HFF-Myc (cell line): Measurements from ENCODE around the gene CCDC30.
"Not testable (repeated sequence)": the region's sequence is repeated elsewhere in the genome, so short reads cannot be mapped to it uniquely, and the experiment has no call there.

Experiments
- DNase-seq: peaks from one replicate; pipeline ENCODE4 v3.0.0-alpha.2; 2011; ENCODE audit warnings: low read depth; ENCODE audit errors: extremely low read depth
- H3K4me3 ChIP-seq: replicated peaks from 2 replicates; pipeline ENCODE4 v1.5.1; 2011; ENCODE audit warnings: low read depth, mild to moderate bottlenecking, control low read depth, low read length
- TF ChIP-seq, protein P1 (sequence below): IDR thresholded peaks from 2 replicates; pipeline ENCODE4 v1.5.1; 2012; ENCODE audit warnings: mild to moderate bottlenecking, low read depth, low read length, control low read depth; ENCODE audit errors: missing control alignments

CCDC30 gene

GRCh38 chr1:42613803-42614131, 150.7 kb downstream of the CCDC30 start:
- DNase-seq = no peak
- no peak overlapping the region for H3K4me3 ChIP-seq
- TF ChIP-seq, protein P1, sequence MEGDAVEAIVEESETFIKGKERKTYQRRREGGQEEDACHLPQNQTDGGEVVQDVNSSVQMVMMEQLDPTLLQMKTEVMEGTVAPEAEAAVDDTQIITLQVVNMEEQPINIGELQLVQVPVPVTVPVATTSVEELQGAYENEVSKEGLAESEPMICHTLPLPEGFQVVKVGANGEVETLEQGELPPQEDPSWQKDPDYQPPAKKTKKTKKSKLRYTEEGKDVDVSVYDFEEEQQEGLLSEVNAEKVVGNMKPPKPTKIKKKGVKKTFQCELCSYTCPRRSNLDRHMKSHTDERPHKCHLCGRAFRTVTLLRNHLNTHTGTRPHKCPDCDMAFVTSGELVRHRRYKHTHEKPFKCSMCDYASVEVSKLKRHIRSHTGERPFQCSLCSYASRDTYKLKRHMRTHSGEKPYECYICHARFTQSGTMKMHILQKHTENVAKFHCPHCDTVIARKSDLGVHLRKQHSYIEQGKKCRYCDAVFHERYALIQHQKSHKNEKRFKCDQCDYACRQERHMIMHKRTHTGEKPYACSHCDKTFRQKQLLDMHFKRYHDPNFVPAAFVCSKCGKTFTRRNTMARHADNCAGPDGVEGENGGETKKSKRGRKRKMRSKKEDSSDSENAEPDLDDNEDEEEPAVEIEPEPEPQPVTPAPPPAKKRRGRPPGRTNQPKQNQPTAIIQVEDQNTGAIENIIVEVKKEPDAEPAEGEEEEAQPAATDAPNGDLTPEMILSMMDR = no peak

DNA sequence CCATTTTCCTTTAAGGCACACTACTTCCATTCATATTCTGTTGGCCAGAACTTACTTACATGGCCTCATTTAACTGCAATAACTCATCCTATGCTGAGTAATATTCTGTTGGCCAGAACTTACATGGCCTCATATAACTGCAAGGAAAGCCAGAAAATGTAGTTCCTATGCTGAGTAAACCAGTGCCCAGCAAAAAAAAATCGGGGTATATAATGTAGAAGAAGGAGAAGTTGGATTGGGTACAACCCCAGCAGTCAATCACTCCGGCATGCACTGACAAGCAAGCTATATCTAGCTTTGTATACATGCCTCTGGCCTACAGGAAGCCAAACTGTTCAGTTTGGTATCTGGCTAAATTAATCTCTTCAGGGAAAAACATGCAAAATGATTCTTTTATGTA, 155.8 kb downstream of the CCDC30 start:
- TF ChIP-seq, protein P1 = no peak
- no peak overlapping the region for H3K4me3 ChIP-seq
- DNase-seq = no peak

DNA sequence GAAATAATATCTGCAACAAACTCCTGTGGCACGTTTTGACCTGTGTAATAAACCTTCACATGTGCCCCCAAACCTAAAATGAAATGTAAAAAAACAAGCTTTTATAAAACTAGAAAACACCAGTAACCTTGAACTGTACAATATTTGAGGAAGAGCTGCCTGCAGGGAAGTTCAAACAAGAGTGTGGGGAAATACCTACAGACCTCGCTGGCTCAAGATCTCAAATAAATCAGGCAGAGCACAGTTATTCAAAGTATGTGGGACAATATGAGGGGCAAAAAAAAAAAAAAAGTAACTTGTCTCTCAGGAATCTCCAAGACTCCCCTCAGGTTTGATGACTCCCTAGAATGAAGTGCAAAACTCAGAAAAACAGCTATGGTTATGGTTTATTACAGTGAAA, 157.2 kb downstream of the CCDC30 start:
- no peak overlapping the region for H3K4me3 ChIP-seq
- no peak for DNase-seq
- TF ChIP-seq, protein P1 = no peak

- not testable (repeated sequence) for H3K4me3 ChIP-seq, DNase-seq
These were observed 158.1 kb downstream of the CCDC30 start for GRCh38 chr1:42621180-42621579.

GRCh38 chr1:42627205-42627604, 164.1 kb downstream of the CCDC30 start:
- DNase-seq = not testable (repeated sequence)

GRCh38 chr1:42639116-42639515, 176.0 kb downstream of the CCDC30 start:
- no peak overlapping the region for H3K4me3 ChIP-seq
- TF ChIP-seq, protein P1 = no peak
- no peak for DNase-seq

More at GRCh38 chr1:42627205-42627604, 164.1 kb downstream of the CCDC30 start:
- H3K4me3 ChIP-seq = not testable (repeated sequence)

GRCh38 chr1:42646056-42646455, 183.0 kb downstream of the CCDC30 start:
- TF ChIP-seq, protein P1 = no peak

GRCh38 chr1:42657201-42657600, 194.1 kb downstream of the CCDC30 start:
- no peak for DNase-seq
- no peak overlapping the region for H3K4me3 ChIP-seq
- TF ChIP-seq, protein P1 = no peak

More at GRCh38 chr1:42646056-42646455, 183.0 kb downstream of the CCDC30 start:
- no peak overlapping the region for H3K4me3 ChIP-seq
- no peak for DNase-seq
